ENCODE data around the gene ATP5MC2.

GRCh38 chr12:53709671-53710070 lies 33.8 kb upstream of the ATP5MC2 start:
- no peak for TF ChIP-seq CTCF (conservative IDR thresholded peaks at IDR 0.05)
- no peak for TF ChIP-seq ZFX (IDR thresholded peaks at IDR 0.05)

All from C4-2B (cell line).